Cerebellar nuclear complex (tissue), 1 donor: Measurements from ENCODE around the gene TSHZ2.

Experiments used
- DNase-seq, 2 experiments: peaks; one replicate each; lab custom pipeline; 2025; lab: John Stamatoyannopoulos, UW

TSHZ2 gene

DNA sequence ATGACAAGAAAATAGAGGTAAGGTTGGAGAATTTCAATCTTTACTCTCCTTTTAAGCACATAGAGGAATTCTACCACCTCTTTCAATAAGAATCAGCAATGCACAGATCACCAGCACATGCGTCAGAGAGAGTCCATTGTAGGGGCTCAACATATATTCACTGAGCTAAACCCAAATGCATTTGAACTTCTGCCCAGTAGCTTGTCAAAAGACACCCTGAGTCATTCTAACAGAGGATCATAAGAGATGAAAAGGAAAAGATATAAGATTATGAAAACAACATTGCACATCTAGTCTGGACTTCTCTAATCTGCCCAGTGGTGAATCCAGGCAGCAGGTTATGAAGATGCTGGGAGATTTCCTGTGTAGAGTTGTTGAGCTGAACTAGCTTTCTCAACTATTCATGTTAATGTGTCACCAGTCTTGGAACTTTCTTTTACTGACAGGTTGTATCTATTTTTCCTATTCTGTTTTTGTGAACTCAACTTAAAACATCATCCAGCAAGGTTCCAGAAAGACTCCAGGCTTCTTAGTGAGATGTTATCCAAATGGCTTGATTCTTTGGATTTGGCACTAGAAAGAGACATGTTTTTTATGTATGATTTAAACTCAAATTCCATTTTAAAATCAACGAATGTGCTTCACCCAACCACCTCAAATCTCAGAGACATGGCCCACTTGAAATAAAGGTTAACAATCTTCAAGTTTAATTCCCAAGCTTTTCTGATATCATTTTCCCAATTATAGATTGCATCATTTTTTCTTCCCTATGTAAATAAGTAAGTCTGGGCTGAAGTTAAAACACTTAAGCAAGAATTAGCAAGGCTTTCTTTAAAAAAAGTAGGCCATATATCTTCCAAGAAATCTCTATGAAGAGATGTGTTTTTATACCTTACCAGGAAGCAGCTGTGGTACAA is 89.3 kb downstream of the TSHZ2 start:
- DNase-seq: no peak

DNA sequence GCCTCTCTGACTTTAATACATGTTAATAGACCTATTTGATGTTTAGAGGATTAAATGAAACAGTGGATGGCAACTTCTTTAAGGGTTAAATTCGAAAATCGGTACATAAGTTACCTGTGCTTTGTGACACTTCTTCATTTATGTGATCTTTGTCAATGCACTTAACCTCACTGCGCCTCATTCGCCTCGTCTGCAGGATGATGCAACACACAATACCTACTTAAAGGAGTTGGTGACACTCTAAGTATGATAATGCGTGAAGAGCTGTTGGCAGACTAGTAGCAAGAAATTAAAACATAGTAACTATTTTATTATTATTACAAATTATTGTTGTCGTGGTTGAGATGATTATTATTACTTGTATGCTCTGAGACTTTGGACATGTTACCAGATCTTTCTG is 92.8 kb downstream of the TSHZ2 start:
- DNase-seq: no peak

DNA sequence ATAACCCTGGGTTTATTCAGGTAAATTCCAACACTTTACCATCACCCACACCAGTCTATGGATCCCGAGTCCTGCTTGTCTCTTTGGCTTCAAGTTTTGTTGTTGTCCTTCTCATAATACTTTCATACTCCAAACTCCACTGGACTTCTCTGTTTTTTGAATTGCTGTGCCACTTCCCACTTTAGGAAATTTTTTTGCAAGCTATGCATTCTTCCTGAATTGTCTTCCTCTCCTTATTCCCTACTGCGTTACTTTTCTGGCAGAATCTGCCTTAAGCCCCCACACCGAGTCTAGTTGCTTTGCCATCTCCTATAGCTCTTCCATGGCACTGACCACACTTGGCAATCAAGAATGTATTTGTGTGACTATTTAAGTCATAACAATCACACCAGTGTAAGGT is 96.1 kb downstream of the TSHZ2 start:
- DNase-seq: no peak

DNA sequence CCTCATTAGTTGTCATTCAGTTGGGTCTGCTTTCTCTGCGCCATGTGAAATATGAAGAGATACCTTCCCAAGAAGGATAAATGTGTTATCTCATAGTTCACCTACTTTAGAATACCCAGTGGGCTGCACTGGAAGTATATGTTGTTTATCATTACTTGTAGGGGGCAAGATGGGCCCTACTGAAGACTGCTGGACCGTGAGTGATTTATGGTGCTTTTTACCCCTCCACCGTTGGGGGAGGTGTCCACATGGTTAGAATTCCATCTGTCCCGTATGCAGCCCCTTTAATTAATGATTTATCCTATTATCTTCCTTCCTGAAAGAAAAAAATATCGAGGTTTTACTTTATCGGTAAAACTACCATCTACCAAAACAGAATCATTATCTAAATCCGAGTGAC is 97.0 kb downstream of the TSHZ2 start:
- no peak for DNase-seq

DNA sequence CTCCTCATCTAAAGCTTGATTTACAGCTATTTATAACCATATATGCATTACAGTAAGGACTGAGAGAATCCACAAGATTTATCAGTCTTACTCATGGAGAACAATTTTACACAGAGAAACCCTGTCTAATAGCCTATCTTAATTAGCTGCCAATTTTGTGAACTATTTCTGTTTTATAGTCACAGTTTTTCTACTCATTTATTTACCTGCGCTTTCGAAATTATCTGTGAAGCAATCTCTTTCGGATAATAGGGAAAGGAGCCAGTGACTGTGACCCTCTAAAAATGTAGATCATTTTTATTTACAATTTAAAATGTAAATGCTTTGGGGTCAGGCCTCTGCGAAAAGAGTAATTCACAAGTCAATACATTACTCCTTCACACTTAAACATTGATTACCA is 98.1 kb downstream of the TSHZ2 start:
- no peak for DNase-seq

DNA sequence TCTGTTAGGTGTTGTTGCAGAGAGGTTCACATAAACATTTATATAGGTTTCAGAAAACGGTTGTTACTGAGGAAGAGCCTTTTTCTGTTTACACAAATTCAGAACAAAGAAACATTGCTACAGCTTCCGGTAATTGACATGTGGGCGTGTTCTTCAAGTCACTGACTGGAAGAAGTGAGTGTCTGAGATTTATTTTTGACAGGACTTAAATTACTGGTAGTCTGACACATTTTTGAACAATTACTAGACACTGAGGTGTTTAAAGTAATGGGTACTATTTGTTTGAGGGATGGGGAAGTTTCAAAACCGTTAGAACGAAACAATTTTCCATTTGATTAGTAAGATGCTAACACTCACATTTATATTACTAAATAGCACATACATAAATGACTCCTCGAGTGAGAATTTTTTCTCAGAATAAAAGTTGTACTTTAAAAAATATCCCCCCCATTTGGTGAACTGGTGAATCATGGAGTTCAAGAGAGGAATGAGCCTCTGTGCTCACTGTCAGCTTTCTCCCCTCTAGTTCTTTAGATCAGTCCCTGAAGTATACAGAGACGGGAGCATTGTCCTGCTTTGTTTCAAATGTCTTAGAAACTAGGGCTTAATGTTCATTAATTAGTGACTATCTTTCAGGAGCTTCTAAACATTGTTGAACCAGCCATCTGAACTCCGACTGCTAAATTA is 98.7 kb downstream of the TSHZ2 start:
- no peak for DNase-seq

DNA sequence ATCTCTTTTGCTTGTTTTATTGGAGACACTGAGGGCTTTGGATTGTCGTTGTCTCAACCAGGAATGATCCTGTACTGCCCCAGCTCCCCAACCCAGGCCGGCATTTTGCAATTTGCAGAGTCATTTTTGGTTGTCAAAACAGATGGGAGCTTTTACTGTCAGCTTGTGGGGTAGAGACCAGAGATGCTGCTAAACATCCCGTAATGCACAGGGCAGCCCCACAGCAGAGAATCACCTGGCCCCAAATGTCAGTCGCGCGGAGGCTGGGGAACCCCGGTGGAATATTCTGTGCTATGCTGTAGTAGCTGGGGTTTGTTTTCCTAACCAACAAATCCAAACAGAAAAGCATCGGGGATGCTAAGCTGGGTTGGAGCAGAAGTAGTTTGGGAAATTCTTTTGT is 99.7 kb downstream of the TSHZ2 start:
- DNase-seq: no peak

DNA sequence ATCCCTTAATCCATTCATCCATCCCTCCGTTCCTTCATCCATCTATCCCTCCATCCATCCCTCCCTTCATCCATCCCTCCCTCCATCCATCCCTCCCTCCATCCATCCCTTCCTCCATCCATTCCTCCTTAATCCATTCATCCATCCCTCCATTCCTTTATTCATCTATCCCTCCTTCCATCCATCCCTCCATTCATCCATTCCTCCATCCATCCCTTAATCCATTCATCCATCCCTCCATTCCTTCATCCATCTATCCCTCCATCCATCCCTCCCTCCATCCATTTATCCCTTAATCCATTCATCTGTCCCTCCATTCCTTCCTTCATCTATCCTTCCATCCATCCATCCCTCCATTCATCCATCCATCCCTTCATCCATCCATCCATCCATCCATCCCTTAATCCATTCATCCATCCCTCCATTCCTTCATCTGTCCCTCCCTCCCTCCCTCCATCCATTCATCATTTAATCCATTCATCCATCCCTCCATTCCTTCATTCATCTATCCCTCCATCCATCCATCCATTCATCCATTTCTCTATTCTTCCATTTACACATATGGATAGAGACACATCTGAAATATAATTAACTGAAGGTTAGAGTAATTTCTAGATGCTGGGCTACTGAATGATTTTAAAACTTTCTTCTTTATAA is 100.9 kb downstream of the TSHZ2 start:
- DNase-seq: no peak

DNA sequence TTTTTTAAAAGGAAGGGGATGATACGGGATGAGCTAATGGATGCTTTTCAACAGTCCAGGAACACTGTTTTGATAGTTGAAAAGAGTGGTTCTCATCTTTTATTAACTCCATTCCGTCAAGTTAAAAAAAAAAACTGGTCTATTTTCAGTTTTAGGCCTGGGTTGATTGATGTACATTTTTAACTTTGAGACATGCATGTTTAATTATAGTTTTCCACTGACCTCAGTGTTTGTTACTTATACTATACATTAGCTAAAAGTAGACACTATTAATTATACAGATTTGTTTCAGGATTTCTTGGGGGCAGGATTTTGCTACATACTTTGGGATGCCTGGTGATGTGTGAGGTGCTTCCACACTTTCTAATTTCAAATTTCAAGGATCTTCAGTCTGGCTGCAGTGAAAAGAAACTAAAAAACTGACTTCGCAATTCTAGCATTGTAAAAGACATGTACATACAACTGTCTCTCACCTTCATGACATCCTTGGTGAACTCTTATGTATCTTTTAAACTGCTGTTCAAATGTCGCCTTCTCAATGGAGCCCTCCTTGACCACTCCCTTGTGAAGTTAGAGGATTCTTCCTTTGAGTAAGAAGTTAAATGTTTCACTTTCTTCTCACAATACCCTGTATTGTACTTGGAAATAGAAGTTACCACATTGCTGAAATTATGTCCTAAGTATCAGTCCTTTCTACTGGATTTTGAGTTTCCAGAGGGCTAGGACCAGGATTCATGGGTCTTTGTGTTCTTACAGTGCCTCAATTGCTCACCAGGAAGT is 101.7 kb downstream of the TSHZ2 start:
- DNase-seq: no peak

DNA sequence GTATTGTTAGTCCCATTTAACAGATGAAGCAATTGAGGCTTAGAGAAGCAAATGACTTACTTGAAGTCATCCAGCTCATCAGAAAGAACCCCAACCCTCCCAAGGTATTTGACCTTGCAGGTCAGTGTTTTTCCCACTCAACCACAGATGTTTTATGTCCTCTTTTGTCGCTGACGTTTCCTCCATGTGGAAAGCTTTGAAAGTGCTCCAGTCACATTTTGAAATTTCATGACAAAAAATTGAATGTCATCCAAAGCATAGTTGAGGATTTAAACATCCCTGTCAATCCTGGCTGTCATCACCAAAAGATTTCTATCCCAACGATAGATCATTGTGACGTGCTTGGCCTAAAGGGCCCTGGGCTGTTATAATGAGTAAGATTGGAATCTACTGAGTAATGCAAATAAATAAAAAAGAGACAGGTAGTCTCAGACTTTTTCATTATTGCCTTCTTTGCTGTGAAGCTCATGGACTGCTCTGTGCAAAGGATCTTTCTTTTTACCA is 102.7 kb downstream of the TSHZ2 start:
- no peak for DNase-seq

DNA sequence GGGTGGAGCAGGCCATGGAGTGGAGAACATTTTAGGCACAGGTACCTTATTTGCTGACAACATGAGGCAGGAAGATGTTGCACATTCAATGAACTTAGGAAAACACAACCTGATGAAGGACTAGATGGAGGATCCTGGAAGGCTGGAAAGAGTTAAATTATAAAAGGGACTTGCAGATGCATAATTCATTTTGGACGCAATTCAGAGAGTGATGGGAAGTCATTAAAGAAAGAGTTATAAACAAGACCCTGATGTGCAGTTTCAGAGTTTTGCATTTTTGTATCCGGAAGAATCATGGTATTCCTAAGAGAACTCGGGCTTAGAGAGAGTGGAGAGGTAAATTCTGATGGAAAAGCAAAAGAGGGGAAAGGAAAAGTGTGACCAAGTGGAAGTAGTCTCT is 104.5 kb downstream of the TSHZ2 start:
- DNase-seq: no peak

DNA sequence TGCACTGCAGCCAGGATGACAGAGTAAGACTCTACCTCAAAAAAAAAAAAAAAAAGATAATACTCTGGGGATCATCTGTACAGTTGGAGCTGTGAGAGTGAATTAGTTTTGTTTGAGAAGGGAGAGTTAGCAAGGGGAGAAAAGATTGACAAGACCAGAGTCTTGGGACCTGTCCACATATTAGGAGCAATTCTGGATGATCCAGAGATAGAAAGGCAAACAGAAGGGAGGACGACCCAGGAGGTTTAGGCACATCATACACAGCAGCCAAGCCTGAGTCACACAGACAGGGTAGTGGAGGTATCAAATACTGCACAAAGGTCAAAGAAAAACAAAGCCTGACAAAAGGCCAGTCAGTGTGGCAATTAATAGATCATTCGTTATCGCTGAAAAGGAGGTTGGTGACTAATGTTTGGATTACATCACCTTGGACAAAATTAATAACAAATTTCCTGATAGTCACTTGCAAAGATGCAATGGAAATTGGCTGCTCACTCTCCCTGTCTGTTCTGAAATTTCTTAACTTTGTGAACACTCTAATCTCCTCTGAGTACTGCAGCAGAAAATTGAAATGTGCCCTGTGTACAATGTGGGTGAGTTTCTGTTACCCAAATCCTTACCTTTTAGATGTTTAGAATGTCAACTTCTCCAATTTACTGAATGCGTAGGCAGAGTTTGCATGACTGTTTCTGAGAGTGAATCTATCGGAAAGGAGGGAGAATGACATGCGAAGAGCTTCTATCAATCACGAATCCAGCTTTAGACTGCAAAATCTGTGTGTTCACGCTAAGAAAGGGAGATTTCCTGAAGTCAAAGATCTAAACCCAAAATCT is 105.4 kb downstream of the TSHZ2 start:
- DNase-seq: no peak

DNA sequence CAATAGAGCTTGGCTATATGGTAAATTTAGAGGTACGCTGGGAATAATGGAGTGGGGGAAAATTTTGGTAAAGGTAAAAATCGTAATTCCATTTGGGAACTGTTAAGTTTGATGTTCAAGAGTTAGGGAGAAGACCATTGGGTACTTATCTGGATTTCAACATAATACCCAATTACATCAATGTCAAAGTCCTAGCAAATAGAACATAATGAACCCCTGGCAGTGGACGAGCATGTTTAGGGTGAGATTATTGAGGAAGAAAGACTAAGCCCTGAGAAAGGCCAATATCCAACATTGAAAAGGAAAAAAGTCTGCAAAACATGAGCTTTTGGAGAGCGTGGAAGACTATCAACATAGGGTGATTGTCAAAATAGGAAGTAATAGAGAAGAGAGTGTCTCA is 106.6 kb downstream of the TSHZ2 start:
- no peak for DNase-seq

DNA sequence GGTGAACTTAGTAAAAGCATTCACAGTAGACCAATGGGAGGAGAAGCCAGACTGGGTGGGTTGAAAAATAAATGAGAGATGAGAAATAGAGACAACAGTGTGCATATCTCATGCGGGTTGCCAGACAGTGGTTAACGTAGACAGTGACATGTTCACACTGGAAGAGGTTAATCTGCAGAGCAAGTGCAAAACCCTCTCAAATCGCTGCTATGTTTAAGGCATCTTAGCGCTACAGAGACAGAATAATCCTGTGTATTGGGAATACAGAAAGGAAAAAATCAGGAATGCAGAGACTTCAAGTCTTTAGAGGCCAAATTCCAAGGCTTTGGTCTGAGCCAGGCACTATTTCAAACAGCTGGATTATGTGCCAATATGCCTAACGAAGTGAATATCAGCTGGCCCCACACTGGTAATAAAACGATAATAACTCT is 107.1 kb downstream of the TSHZ2 start:
- no peak for DNase-seq

DNA sequence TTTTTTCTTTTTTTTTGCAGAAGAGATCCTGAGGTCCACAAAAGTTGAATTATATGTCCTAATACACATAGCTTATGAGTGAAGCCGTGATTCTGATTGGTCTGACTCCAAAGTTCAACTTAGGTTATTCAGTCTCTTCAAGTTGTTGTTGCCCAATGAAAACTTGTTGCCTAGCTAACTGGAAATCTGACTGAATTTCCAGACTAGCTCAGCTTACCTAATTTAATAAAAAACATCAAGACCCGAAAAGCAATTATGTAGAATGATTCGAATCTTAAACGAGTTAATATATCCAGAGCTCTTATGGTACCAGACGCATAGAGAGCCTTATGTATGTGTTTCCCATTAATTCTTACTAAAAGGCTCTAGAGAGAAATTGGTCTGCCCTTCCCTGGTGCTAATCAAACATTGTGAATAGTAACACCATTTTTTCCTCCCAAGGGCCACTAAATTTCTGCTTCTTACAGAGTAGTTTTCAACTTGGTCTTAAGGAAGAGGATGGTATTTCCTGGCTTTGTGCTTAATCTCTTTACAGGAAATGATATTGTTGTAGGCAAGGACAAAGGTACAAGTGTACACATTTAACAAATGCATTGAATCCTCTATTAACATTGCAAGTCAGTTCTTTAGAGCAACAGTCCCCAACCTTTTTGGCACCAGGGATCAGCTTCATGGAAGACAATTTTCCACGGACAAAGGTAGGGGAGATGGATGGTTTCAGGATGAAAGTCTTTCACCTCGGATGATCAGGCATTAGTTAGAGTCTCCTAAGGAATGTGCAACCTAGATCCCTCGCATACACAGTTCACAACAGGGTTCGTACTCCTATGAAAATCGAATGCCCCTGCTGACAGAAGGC is 107.9 kb downstream of the TSHZ2 start:
- no peak for DNase-seq

DNA sequence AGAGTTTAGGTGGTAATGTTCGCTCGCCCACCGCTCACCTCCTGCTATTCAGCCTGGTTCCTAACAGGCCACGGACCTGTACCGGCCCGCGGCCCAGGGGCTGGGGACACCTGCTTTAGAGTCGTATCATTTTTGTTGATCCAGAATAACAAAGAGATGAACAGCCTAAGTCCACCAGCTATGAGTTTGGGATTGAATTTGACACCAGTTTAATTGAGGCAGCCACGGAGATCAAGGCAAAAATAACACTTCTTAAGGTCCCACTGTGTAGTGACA is 108.5 kb downstream of the TSHZ2 start:
- DNase-seq: no peak

DNA sequence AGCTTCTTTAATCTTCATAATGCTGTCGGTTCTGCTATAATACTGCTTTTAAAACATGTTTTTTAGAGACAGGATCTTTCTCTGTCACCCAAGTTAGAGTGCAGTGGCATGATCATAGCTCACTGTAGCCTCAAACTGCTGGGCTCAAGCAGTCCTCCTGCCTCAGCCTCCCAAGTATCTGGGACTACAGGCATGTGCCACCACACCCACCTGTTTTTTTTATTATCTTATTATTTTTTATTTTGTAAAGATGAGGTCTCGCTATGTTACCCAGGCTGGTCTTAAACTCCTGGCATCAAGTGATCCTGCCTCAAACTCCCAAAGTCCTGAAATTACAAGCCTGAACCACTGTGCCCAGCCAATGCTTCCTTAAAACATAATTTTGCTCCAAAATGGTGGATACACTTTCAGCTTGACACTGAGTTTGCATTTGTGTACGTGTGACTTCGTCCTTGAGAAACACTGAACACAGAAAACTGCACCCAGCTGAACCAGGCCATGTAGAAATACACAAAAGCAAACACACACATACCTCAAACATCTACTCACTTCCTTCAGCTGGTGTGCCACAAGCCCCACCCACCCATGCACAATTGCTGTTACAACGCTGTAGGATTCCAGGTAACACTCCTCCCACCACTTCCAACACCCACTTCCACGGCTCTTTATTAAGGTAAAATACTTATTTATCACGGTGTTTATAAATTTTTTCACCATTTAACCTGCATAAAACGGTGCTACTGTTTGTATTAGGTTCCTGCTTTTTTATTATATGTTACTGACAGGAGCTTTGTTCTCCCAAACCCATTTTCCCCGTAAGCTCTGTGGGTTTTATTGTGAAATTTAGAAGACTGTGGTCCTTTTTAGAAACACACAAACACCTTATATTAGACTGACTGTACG is 109.1 kb downstream of the TSHZ2 start:
- no peak for DNase-seq

DNA sequence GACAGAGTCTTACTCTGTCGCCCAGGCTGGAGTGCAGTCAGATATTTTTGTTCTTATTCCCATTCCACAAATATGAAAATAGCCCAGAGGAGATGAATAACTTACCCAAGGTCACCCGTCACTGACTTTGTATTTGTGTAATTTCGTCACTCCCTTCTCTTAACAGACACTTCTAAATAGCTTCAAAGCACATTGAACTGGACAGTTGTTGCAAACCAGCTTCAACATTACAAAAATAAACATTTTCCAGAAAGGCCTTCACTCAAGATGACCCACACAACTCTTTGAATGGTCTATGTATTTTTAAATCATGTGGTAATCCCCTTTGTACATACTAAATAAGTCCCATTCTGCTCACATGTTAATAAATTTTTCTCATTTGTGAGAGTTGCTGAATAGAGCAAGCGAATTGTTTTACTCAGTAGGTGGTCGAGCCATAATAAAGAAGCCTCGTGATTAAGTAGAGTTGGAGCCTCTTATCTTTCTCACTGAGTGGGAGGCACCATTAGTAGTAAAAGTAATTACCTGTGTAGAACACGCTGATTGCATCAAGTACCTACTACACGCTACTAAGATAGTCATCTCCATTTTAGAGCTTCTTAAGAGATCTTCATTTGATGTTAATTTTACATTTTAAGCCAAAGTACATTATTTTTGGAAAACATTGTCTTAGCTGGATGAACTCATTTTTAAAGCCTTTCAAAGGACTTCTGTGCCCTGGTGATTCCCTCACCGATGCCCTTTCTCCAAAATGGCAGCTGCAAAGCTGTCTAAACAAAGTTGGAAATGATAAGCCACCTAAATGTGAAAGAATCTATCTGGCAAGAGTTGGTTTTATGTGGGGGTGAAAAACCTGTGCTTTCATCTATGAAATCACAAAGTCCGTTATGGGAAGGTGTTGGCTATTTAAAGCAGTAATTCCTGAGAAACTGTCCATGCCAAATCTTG is 110.0 kb downstream of the TSHZ2 start:
- no peak for DNase-seq
